ENCODE data around the gene MCF2L2. TPM values are rescaled to one million over a fixed set of nuclear protein-coding genes. Genes with fewer than 3 reads are reported as not detected.

MCF2L2 gene
- total RNA-seq, 1 donor from 2014 or later: 0.16 TPM

- DNase-seq (ENCODE audit: low spot score): no peak
Observed at GRCh38 chr3:183401678-183402077, 26.7 kb downstream of the MCF2L2 start.

- DNase-seq (ENCODE audit: low spot score): no peak
Observed at GRCh38 chr3:183400352-183400751, 28.1 kb downstream of the MCF2L2 start.

GRCh38 chr3:183396662-183397391 is 31.6 kb downstream of the MCF2L2 start:
- DNase-seq (ENCODE audit: low spot score): no peak

GRCh38 chr3:183394150-183394549 is 34.3 kb downstream of the MCF2L2 start:
- DNase-seq (ENCODE audit: low spot score): no peak

- no peak for DNase-seq (ENCODE audit: low spot score)
Observed at GRCh38 chr3:183393625-183394024, 34.8 kb downstream of the MCF2L2 start.

GRCh38 chr3:183392186-183393034 is 36.0 kb downstream of the MCF2L2 start:
- DNase-seq (ENCODE audit: low spot score): no peak

GRCh38 chr3:183391460-183391859 is 37.0 kb downstream of the MCF2L2 start:
- DNase-seq (ENCODE audit: low spot score): no peak

GRCh38 chr3:183390844-183391243 is 37.6 kb downstream of the MCF2L2 start:
- no peak for DNase-seq (ENCODE audit: low spot score)

GRCh38 chr3:183388213-183388895 is 40.1 kb downstream of the MCF2L2 start:
- no peak for DNase-seq (ENCODE audit: low spot score)

- no peak for DNase-seq (ENCODE audit: low spot score)
Observed at GRCh38 chr3:183387797-183388196, 40.6 kb downstream of the MCF2L2 start.

GRCh38 chr3:183386651-183387050 is 41.8 kb downstream of the MCF2L2 start:
- DNase-seq (ENCODE audit: low spot score): no peak

GRCh38 chr3:183385698-183386613 is 42.5 kb downstream of the MCF2L2 start:
- no peak for DNase-seq (ENCODE audit: low spot score)

- DNase-seq (ENCODE audit: low spot score): no peak
Observed at GRCh38 chr3:183381673-183382072, 46.7 kb downstream of the MCF2L2 start.

- no peak for DNase-seq (ENCODE audit: low spot score)
Observed at GRCh38 chr3:183381179-183381578, 47.2 kb downstream of the MCF2L2 start.

GRCh38 chr3:183378951-183379350 is 49.5 kb downstream of the MCF2L2 start:
- no peak for DNase-seq (ENCODE audit: low spot score)

- DNase-seq (ENCODE audit: low spot score): no peak
Observed at GRCh38 chr3:183378545-183378944, 49.9 kb downstream of the MCF2L2 start.

GRCh38 chr3:183378008-183378407 is 50.4 kb downstream of the MCF2L2 start:
- no peak for DNase-seq (ENCODE audit: low spot score)

- no peak for DNase-seq (ENCODE audit: low spot score)
Observed at GRCh38 chr3:183377307-183377959, 51.0 kb downstream of the MCF2L2 start.

- DNase-seq (ENCODE audit: low spot score): no peak
Observed at GRCh38 chr3:183375787-183376186, 52.6 kb downstream of the MCF2L2 start.

- no peak for DNase-seq (ENCODE audit: low spot score)
Observed at GRCh38 chr3:183375337-183375736, 53.1 kb downstream of the MCF2L2 start.
